Transverse colon (tissue), 4 donors: Measurements from ENCODE around the gene ARL5A. TPM values are rescaled to one million over a fixed set of nuclear protein-coding genes. Genes with fewer than 3 reads are reported as not detected.

Experiments used
- DNase-seq: peaks from one replicate; pipeline ENCODE4 v3.0.0-alpha.2; 2019
- H3K27ac ChIP-seq, 4 donors: fragments of 200-600 bp; sonication (generic); 2 replicates each; pipeline ENCODE4 v1.5.1; 2016 to 2018; ENCODE audit warnings: inconsistent platforms in 4 of 4
- H3K27me3 ChIP-seq: fragments of 200-600 bp; sonication (generic); 2 replicates; pipeline ENCODE4 v1.5.1; 2017; ENCODE audit warnings: inconsistent platforms
- H3K36me3 ChIP-seq, 4 donors: fragments of 200-600 bp; sonication (generic); 2 replicates each; pipeline ENCODE4 v1.5.1; 2017 to 2019; ENCODE audit warnings: inconsistent platforms in 4 of 4
- H3K4me1 ChIP-seq, 4 donors: fragments of 200-600 bp; sonication (generic); 2 replicates each; pipeline ENCODE4 v1.5.1; 2017 to 2020; ENCODE audit warnings: inconsistent platforms in 4 of 4
- H3K4me3 ChIP-seq, 4 donors: fragments of 200-600 bp; sonication (generic); 1 replicate in 1 of 4; 2 replicates in 3 of 4; pipeline versions ENCODE4 v1.5.1 to v1.6.1; 2017 to 2019; ENCODE audit warnings: inconsistent platforms in 4 of 4
- H3K9me3 ChIP-seq, 2 donors: fragments of 200-600 bp; sonication (generic); 2 replicates each; pipeline ENCODE4 v1.5.1; 2017 to 2019; ENCODE audit warnings: inconsistent platforms in 2 of 2
- CTCF ChIP-seq, 5 experiments: fragments of 200-600 bp in 3 of 5; fragments of 450-650 bp in 2 of 5; sonication (generic) in 3 of 5; IDR thresholded peaks; 1 replicate in 2 of 5; 2 replicates in 3 of 5; pipeline ENCODE4 v1.5.1; 2016 to 2017; ENCODE audit warnings: antibody characterized with exemption in 5 of 5, inconsistent platforms in 3 of 5, mild to moderate bottlenecking in 2 of 5, moderate library complexity in 1 of 5
- EP300 ChIP-seq: sonication (generic); formaldehyde crosslinking; IDR thresholded peaks from one replicate; pipeline ENCODE4 v1.6.1; 2017; ENCODE audit warnings: antibody characterized with exemption, low read depth
- POLR2A ChIP-seq: fragments of 450-650 bp; IDR thresholded peaks from one replicate; pipeline ENCODE4 v1.6.1; 2016; ENCODE audit warnings: antibody characterized with exemption, mild to moderate bottlenecking, moderate library complexity
- POLR2AphosphoS5 ChIP-seq, 3 donors: sonication (generic); formaldehyde crosslinking; IDR thresholded peaks; one replicate each; pipeline ENCODE4 v1.6.1; 2016; ENCODE audit warnings: antibody characterized with exemption in 3 of 3
- WGBS, 2 donors: methylation state at CpG; one replicate each; pipeline ENCODE4 v1.1.5; 2018; ENCODE audit warnings: low coverage in 1 of 2; 5-methylcytosine and 5-hydroxymethylcytosine counted together
- in situ Hi-C, 4 donors: fragments of 200-750 bp; cut with MboI; loops; one replicate each; pipeline versions ENCODE4 v1.15.0 to v1.15.1; 2017; ENCODE audit warnings: low sequenced_read_pairs in 3 of 4, low pct_ligation_motif_present in 1 of 4, low pct_unique_long_range_greater_than_20kb in 1 of 4
- intact Hi-C: fragments of 100-400 bp; cut with DNase I; formaldehyde crosslinking; loops from one replicate; pipeline ENCODE4 v1.15.1; 2023; ENCODE audit warnings: low total_unique reads
- total RNA-seq, 4 donors: library from RNA; depleted of rRNA; stranded (reverse); fragments of >200 nt; gene quantifications; one replicate each; pipeline ENCODE4 v1.1.0, GENCODE V29; 2016

Gene ARL5A
- total RNA-seq, 4 donors from 2014 or later = 6.6 to 42.2 (median 23.6) TPM

GRCh38 chr2:151827564-151828142, 568 bp downstream of the ARL5A start:
- intact Hi-C loops = no loop called here
- Histone ChIP-seq H3K36me3 (no peaks in the 10 kb centered on the region), H3K4me1 (peaks cover 0 to 50% (median 18%) of the 10 kb centered on the region in 4 donors), H3K27me3 (no peaks in the 10 kb centered on the region), H3K4me3 (peak overlapping the region; percentile 81 to 100 (median 88)), H3K9me3 (no peaks in the 10 kb centered on the region), H3K27ac (peak overlapping the region; percentile 81 to 92 (median 88))
- no peak for TF ChIP-seq CTCF (IDR thresholded peaks at IDR 0.05)
- no peak for TF ChIP-seq EP300
- TF ChIP-seq POLR2A = no peak
- TF ChIP-seq POLR2AphosphoS5 (IDR thresholded peaks at IDR 0.05) = no peak
- in situ Hi-C loops = no loop called here
- DNase-seq = peak; percentile 24
- WGBS, 2 donors = 0 to 1% methylated on average over 3 to 38 of the region's 38 CpGs

- Histone ChIP-seq H3K36me3 (no peaks in the 10 kb centered on the region), H3K4me1 (peaks cover 0 to 52% (median 18%) of the 10 kb centered on the region in 4 donors), H3K27ac (peak overlapping the region in 1 of 4 donors; percentile 85), H3K4me3 (peak overlapping the region in 2 of 4 donors; percentile 81 to 90), H3K9me3 (no peaks in the 10 kb centered on the region), H3K27me3 (no peaks in the 10 kb centered on the region)
- WGBS, 2 donors = 24 to 40% methylated on average over 6 of the region's 6 CpGs
- TF ChIP-seq CTCF (IDR thresholded peaks at IDR 0.05) (no peak), POLR2AphosphoS5 (IDR thresholded peaks at IDR 0.05) (no peak), POLR2A (no peak), EP300 (no peak)
- intact Hi-C loops (no loop called here), in situ Hi-C loops (no loop called here)
- DNase-seq = no peak
Observed at GRCh38 chr2:151826737-151827157, 1.5 kb downstream of the ARL5A start.

GRCh38 chr2:151824886-151825285, 3.3 kb downstream of the ARL5A start:
- WGBS, 2 donors = 70 to 77% methylated on average over 2 of the region's 2 CpGs
- Histone ChIP-seq H3K4me1 (peaks cover 0 to 52% (median 19%) of the 10 kb centered on the region in 4 donors), H3K4me3 (no peak overlapping the region), H3K36me3 (no peaks in the 10 kb centered on the region), H3K9me3 (no peaks in the 10 kb centered on the region), H3K27ac (no peak overlapping the region), H3K27me3 (no peaks in the 10 kb centered on the region)
- no peak for DNase-seq
- intact Hi-C loops (no loop called here), in situ Hi-C loops (no loop called here)
- TF ChIP-seq CTCF (IDR thresholded peaks at IDR 0.05) = no peak
- no peak for TF ChIP-seq POLR2AphosphoS5 (IDR thresholded peaks at IDR 0.05)
- TF ChIP-seq POLR2A = no peak
- TF ChIP-seq EP300 = no peak

GRCh38 chr2:151823651-151824050, 4.6 kb downstream of the ARL5A start:
- TF ChIP-seq POLR2A = no peak
- no peak for TF ChIP-seq CTCF (IDR thresholded peaks at IDR 0.05)
- TF ChIP-seq EP300 = no peak
- TF ChIP-seq POLR2AphosphoS5 (IDR thresholded peaks at IDR 0.05) = no peak
- peaks cover 0 to 47% (median 14%) of the 10 kb centered on the region in 4 donors for H3K4me1 ChIP-seq
- H3K36me3 ChIP-seq = no peaks in the 10 kb centered on the region
- in situ Hi-C loops (no loop called here), intact Hi-C loops (no loop called here)
- no peak for DNase-seq
- no peaks in the 10 kb centered on the region for H3K27me3 ChIP-seq
- H3K9me3 ChIP-seq = no peaks in the 10 kb centered on the region
- no peak overlapping the region for H3K4me3 ChIP-seq
- WGBS, 2 donors = 50 to 70% methylated on average over 1 to 6 of the region's 6 CpGs
- no peak overlapping the region for H3K27ac ChIP-seq
